ENCODE measurements around the gene TMA7B. TPM values are rescaled to one million over a fixed set of nuclear protein-coding genes. Genes with fewer than 3 reads are reported as not detected.
"Not testable (repeated sequence)": the region's sequence is repeated elsewhere in the genome, so short reads cannot be mapped to it uniquely, and the experiment has no call there.

TMA7B gene
- total RNA-seq, 1 donor from 2014 or later, result not detected

- TF ChIP-seq CTCF (IDR thresholded peaks at IDR 0.05; ENCODE audit: insufficient read depth, low read length, poor library complexity, severe bottlenecking), result no peak
- H3K27me3 ChIP-seq (ENCODE audit: control insufficient read depth, insufficient read depth, low read length), result no peaks in the 10 kb centered on the region
- H3K4me3 ChIP-seq (ENCODE audit: low read depth, low read length), result no peak overlapping the region
- H3K36me3 ChIP-seq (ENCODE audit: control insufficient read depth, insufficient read depth, low read length), result no peaks in the 10 kb centered on the region
- DNase-seq (ENCODE audit: low read depth), result no peak
Observed at GRCh38 chr22:39946126-39946502, 14.1 kb upstream of the TMA7B start.

- DNase-seq (ENCODE audit: low read depth), result no peak
Observed at GRCh38 chr22:39946503-39947219, 13.5 kb upstream of the TMA7B start.

GRCh38 chr22:39947220-39948216 lies 12.7 kb upstream of the TMA7B start:
- DNase-seq (ENCODE audit: low read depth), result no peak
- no peak for TF ChIP-seq CTCF (IDR thresholded peaks at IDR 0.05; ENCODE audit: insufficient read depth, low read length, poor library complexity, severe bottlenecking)
- no peak overlapping the region for H3K4me3 ChIP-seq (ENCODE audit: low read depth, low read length)
- no peaks in the 10 kb centered on the region for H3K36me3 ChIP-seq (ENCODE audit: control insufficient read depth, insufficient read depth, low read length)
- no peaks in the 10 kb centered on the region for H3K27me3 ChIP-seq (ENCODE audit: control insufficient read depth, insufficient read depth, low read length)

More at GRCh38 chr22:39946503-39947219, 13.5 kb upstream of the TMA7B start:
- Histone ChIP-seq H3K4me3 (ENCODE audit: low read depth, low read length) (no peak overlapping the region), H3K27me3 (ENCODE audit: control insufficient read depth, insufficient read depth, low read length) (no peaks in the 10 kb centered on the region), H3K36me3 (ENCODE audit: control insufficient read depth, insufficient read depth, low read length) (no peaks in the 10 kb centered on the region)
- no peak for TF ChIP-seq CTCF (IDR thresholded peaks at IDR 0.05; ENCODE audit: insufficient read depth, low read length, poor library complexity, severe bottlenecking)

GRCh38 chr22:39949964-39950737 lies 10.0 kb upstream of the TMA7B start:
- no peak for TF ChIP-seq CTCF (IDR thresholded peaks at IDR 0.05; ENCODE audit: insufficient read depth, low read length, poor library complexity, severe bottlenecking)
- DNase-seq (ENCODE audit: low read depth), result no peak
- H3K27me3 ChIP-seq (ENCODE audit: control insufficient read depth, insufficient read depth, low read length), result no peaks in the 10 kb centered on the region
- no peak overlapping the region for H3K4me3 ChIP-seq (ENCODE audit: low read depth, low read length)
- H3K36me3 ChIP-seq (ENCODE audit: control insufficient read depth, insufficient read depth, low read length), result no peaks in the 10 kb centered on the region

GRCh38 chr22:39951603-39952293 lies 8.4 kb upstream of the TMA7B start:
- H3K27me3 ChIP-seq (ENCODE audit: control insufficient read depth, insufficient read depth, low read length); DNase-seq (ENCODE audit: low read depth); H3K4me3 ChIP-seq (ENCODE audit: low read depth, low read length); H3K36me3 ChIP-seq (ENCODE audit: control insufficient read depth, insufficient read depth, low read length): not testable (repeated sequence)

All from kidney epithelial cell (primary cell).